Occipital lobe (tissue), 2 donors: ENCODE results near the gene PPM1M. TPM values are rescaled to one million over a fixed set of nuclear protein-coding genes. Genes with fewer than 3 reads are reported as not detected.
"Not testable (repeated sequence)": the region's sequence is repeated elsewhere in the genome, so short reads cannot be mapped to it uniquely, and the experiment has no call there.

ENCODE experiments used
- DNase-seq: peaks from one replicate; lab custom pipeline; 2025; lab: John Stamatoyannopoulos, UW
- total RNA-seq: library from RNA; depleted of rRNA; stranded (reverse); fragments of >200 nt; gene quantifications from one replicate; pipeline ENCODE4 v1.2.3, GENCODE V29; 2014

Gene PPM1M
- total RNA-seq, 1 donor from 2014 or later, result 7.0 TPM

DNA sequence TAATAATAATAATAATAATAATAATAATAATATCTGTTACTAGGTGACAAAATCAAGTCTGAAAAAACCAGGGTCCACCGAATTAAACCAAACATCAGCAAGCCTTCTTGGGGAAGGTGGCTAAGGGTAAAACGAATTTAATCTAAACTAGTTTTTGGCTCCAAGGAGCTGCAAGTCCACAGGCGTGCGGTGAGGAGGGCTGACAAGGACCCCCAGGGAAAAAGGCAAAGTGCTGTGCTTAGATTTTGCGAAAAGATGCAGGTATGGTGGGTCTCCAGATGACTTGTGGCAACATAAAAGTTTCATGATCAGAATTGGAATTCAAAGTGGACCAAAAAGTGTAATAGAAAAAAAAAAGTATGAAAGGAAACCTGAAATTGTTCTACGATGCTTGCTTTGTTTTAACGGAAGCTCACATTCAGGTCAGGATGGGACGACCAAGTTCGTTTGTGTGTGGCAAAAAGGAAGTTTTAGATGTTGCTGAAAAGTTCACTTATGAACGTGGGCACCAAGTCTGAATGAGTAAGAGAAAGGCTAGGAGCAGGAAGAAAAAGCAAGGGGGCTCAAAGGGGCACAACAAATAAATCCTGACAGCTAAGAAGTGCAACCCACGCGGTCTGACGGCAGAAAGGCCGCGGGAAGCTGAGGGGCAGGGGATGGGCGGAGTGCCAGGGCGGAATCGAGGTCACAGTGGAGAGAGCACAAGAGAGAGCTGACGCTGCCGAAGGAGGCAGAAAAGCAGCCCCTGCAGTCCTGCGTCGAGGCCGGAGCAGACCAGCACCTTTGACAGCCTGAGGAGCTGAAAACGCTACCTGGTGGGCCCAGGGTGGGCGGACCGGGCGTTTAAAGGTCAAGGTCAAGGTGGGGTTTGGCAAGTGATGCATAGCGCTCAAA lies 31.8 kb downstream of the PPM1M start:
- DNase-seq, result peak; percentile 33

DNA sequence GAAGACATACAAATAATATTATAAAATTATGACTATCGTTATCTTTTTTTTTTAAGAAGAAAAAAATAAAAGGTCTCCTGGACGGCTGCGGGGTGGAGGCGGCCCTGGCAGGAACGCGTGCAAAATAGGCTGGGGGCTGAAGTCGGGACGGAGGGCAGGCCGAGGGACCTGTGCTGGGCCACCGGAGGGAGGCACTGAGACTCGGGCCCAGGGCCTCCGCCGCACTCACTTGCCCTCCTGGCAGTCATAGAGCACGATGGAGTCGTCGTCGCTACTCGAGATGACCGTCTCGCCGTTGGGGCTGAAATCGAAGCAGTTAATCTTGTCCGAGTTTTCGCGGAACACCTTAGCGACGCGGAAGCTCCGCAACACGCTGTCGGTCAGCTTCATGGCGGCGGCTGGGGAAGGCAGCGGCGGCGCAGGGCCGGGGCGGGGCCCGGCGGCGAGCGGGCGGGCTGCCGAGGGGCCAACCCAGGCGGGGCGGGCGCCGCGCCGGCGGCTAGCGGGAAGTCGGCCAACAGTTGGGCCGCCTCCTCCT lies 32.5 kb downstream of the PPM1M start:
- DNase-seq, result peak; percentile 55

DNA sequence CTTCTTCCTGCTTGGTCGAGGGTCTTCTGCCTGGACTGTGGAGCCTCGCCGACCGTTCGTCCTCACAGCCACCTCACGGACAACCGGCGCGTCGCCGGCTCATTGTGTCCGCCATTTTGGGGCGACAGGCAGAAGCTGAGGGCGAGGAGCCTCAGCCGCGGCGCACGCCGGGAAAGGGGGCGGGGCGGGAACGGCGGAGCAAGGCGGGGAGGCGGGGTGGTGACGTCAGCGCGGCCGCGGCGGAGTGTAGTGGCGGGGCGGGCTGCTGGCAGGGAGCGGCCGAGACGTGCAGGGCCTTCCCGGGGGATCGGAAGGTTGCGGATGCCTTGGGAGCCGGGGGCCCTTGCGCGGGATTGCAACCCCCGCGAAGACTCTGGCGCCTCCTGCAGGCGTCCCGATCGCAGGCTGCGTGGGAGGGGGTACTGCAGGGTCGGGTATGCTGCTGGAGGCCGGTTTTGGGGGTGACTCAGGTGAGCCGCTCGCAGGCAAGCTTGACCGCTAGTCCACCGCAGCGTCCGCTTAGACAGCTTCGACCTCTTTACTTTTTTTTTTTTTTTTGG lies 33.0 kb downstream of the PPM1M start, which contains the start of gene WDR82:
Gene WDR82, minus strand, starts transcription at position 140 of the 560 bp plus-strand sequence. CDS start 288 bp downstream, outside the sequence.
- peak; percentile 91 for DNase-seq

DNA sequence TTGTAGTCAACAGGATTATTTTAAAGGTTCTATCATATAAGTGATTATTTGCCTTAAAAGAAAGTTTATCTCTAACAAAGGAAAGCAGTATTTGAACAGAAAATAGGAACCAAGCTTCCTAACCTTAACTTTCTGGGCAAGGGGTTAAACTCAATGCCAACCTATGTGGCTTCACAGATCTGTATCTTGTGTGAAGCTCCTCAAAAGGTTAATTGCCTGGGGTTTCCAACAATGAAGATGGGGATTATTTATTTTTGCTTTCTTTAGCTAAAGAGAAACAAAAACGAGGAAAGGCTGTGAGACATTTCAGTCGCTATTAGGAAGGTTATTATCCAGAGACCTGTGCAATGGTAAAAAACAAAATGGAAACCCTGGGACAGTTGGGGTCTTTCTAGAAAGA lies 34.0 kb downstream of the PPM1M start:
- DNase-seq, result no peak

DNA sequence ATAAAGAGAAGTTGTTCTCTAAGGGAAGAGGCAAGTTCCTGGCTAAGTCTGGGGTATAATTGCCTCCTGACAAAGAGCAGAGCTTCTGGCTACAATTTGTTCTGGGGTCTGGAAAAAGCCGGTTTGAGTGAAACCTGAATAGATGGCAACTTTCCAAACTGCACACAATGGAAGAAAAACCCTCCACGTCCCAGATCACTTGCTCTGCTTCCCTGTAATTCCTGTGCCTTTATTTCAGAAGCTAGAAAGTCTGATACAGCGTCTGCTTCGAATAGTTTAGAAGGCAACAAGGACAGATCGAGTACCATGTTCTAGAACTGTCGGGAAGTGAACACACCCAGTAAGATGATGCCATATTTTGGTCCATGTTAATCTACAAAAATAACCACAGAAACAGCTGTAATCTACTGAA lies 34.5 kb downstream of the PPM1M start:
- DNase-seq, result no peak

DNA sequence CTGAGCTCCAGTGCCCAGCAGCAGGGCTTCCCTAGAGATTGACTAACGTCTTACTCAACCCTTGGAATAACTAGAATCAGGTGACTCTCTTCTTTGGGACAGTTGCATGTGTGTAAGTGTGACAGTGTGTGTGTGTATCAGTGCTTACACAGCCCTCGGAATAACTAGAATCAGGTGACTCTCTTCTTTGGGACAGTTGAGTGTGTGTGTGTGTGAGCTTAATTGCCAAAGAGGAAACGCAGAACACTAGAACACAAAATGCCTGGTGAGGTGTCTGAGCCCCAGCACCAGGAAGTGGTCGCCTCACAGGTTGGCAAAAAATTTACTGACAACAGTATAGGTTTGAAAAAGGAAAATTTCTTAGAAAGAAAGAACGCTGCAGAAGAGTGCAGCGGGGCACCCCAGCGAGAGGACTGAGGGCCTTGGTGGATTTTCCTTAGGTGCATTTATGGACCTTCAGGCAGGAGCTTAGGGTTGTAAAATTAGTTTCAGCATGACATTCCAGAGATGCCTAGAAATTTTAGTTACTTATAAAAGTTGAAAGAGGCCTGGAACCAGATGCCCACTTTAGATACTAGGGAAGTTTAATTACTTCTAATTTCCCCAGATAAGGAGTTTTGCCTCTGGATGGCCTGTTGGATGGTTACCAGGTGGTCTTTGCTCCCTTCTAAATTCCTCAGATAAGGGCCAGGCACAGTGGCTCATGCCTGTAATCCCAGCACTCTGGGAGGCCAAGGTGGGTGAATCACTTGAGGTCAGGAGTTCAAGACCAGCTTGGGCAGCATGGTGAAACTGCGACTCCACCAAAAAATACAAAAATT lies 36.6 kb downstream of the PPM1M start:
- DNase-seq, result no peak

DNA sequence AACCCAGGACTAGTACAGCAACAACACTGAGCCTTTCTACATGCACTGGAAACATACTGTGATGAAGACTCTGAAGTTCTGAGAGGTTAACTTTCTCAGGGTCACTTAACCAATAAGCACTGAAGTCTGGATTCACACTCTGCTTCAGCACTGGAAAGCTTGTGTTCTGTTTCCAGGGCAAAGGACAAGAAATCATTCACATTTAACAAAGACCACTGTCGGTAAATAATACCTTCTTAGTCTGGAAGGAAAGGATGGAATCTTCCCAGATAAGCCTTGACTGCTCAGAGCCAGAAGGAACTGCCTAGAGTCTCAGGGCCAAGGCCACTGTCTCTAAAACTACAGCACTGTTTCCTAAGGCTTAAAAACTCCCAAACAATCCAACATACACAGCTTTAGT lies 37.7 kb downstream of the PPM1M start:
- DNase-seq, result no peak

DNA sequence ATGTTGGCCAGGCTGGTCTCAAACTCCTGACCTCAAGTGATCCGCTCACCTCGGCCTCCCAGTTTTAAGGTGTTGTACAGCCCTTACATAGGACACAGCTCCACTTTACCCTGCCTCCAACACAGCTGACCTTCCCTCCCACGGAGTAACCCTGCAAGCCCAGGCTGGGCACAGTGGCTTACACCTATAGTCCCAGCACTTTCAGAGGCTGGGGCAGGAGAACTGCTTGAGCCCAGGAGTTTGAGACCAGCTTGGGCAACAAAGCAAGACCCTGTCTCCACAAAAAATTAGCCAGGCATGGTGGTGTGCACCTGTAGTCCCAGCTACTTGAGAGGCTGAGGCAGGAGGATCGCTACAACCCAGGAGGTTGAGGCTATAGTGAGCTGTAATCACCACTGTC lies 38.5 kb downstream of the PPM1M start:
- DNase-seq, result not testable (repeated sequence)

DNA sequence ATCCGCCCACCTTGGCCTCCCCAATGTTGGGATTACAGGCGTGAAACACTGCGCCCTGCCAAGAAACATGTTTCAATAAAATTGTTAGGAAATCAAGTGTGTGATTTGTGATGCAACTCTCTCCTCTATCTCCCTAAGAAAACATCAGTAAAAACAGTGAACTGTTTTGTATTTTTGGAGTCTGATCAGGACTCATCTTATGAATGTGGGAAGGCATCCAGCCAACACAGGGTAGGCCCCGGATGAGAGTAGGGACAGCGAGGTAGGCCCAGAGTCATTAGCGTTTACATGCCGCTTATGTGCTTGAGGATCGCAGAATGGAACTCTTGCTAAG lies 41.2 kb downstream of the PPM1M start:
- DNase-seq, result no peak

DNA sequence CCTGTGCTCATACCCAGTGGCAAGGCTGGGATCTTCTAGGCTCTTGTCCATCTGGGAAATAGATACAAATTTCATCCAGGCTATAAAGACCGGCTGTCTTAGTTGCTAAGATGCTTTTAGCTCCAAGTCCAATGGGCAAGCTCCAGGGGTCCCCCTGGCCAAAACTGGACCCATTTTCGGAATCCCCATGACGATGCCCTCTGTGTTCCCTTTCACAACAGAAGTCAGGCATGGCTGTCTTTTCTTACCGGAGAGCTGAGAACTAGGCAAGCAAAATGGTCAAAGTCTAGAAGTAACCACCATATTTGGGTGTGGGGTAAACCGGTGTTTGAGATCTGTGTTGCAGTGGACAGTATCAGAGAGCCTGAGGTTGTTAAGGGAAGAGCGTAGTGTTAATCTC lies 43.1 kb downstream of the PPM1M start:
- no peak for DNase-seq

DNA sequence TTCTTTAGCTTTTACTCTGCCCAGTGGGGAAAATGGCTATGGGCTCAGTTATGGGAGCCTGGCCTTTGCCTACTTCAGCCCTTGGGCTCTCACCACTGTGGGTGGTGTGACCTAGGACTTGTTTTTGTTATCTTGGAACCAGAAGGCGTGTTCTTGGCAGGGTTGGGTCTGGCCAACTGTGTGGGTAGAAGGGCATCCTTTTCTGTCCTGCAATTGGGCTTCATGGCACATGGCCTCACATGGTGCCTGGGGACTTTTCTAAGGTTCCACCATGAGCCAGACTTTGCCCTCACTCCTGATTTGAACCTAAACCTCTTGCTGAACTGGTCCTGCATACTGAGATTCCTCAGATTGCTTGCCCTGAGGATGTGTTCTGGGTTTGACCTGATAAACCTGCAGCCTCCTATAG lies 43.8 kb downstream of the PPM1M start:
- DNase-seq, result no peak

DNA sequence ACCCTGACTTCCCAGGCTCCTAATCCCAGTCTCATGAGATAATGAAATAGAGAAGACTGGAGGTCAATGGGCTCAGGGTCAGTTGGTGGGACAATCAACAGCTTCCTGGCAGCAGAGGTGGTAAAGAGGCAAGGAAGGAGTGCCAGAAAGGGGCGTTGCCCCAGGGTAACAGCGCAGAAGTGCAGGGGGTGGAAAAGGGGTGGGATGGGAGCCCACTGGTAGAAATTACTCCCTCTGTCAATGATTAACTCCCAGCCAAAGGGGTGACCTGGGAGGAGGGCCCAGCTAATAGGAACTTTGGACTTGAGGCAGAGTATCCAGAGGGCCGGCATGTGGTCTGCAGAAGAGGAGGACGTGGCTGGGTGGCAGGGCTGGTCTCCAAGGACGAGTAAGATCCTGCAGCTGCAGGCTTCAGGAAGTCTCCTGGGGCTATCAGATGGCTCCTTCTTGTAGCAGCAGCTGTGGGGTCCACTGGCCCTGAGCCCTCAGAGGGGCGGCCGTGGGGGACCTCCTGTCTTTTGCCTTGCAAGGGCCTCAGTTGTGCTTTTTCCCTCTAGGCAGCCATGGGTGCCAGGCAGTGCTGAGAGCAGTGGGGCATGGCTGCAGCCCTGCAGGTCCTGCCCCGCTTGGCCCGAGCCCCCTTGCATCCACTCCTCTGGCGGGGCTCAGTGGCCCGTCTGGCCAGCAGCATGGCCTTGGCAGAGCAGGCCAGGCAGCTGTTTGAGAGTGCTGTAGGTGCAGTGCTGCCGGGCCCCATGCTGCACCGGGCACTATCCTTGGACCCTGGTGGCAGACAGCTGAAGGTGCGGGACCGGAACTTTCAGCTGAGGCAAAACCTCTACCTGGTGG lies 44.4 kb downstream of the PPM1M start:
- no peak for DNase-seq

DNA sequence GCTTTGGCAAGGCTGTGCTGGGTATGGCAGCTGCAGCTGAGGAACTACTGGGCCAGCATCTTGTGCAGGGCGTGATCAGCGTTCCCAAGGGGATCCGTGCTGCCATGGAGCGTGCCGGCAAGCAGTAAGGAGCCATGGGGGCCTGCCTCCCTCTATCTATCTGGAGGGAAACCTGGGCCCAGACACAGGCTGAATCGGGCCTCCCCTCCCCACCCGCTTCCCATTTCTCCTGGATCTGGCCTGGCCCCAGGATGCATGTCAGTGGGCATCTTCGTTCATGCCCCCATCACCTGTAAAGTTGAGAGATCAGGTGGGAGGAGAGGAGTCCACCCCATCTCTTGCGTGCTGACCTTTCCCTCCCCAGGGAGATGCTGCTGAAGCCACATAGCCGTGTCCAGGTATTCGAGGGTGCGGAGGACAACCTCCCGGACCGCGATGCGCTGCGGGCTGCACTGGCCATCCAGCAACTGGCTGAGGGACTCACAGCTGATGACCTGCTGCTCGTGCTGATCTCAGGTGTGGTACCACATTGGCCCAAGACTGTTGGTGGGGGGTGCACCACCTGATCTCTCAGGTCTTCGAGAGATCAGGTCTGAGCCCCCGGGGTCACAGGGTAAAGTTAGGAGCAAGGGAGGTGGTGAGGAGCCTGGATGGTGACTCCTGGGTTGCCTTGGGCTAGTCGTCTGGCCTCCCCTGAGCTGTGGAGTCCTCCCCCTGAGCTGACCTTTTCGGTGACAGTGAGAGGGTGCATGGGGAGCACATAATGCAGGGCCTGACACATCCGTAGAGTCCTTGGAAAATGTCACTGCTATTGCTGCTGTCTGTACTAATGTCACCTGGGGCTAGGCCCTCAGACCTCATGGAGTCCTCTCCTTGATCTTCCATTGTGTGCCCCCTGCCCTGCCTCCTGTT lies 45.3 kb downstream of the PPM1M start:
- no peak for DNase-seq

DNA sequence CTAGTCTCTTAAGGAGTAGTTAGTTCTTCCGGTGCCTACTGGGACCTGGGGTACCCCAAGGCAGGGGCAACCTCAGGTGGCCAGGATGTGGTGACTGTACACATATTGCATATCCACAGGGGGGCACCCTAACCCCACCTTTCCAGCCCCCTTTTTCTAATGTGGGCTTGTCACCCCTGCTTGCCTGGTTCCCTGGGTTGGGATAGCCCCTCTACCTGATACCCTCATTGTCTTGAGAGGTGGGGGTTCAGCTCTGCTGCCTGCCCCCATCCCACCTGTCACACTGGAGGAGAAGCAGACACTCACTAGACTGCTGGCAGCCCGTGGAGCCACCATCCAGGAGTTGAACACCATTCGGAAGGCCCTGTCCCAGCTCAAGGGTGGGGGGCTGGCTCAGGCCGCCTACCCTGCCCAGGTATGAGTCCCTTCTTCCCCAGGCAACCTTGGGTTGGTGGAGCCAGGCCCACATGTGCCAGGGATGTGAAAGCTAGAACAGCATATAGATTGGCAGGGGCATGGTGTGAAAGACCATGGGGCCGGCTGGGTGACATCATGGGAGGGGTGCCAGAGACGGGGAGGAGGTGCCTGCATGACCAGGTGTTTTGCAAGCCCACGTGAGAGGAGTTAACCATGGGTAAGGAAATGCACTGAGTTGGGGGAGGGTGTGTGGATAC lies 46.1 kb downstream of the PPM1M start:
- DNase-seq, result no peak

DNA sequence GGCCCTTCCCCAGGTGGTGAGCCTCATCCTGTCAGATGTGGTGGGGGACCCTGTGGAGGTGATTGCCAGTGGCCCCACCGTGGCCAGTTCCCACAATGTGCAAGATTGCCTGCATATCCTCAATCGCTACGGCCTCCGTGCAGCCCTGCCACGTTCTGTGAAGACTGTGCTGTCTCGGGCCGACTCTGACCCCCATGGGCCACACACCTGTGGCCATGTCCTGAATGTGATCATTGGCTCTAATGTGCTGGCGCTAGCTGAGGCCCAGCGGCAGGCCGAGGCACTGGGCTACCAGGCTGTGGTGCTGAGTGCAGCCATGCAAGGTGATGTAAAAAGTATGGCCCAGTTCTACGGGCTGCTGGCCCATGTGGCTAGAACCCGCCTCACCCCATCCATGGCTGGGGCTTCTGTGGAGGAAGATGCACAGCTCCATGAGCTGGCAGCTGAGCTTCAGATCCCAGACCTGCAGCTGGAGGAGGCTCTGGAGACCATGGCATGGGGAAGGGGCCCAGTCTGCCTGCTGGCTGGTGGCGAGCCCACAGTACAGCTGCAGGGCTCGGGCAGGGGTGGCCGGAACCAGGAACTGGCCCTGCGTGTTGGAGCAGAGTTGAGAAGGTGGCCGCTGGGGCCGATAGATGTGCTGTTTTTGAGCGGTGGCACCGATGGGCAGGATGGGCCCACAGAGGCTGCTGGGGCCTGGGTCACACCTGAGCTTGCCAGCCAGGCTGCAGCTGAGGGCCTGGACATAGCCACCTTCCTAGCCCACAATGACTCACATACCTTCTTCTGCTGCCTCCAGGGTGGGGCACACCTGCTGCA lies 46.9 kb downstream of the PPM1M start:
- DNase-seq, result no peak

DNA sequence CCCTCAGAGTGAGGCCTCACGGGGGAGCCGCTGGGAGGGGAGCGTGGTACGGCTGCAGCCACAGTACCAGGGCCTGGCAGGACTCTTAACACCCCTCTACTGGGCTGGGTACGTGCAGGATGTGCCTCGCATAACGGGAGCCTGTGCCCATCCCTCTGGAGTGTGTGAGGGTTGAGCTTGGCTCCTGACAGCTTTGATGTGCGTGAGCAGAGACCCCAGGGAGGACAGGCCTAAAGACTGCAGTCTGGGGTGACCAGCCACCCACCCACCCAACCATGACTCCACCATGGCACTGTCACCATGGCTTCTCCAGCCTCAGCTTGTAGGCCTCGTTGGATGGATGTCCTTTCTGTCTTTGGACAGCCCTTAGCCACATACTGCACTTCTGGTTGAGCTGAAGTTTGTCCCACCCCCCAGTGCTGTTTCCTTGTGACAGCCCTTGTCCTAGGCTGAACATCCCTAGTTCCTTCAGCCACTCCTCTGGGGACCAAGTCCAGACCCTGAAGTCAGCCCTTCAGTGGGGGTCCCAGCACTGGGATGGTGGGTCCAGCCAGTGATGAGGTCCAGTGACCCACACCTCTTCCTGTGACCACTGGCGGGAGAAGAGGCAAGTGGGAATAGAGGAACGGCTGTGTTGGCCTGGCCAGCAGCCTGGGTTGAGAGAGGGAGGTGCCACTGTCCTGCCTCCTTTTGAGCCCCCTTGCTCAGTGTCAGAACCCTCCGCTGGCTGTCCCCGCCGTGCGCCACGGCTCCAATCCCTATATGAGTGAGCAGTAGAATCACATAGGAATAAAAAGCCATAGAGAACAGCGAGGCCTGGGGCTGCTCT lies 48.1 kb downstream of the PPM1M start:
- DNase-seq, result no peak

DNA sequence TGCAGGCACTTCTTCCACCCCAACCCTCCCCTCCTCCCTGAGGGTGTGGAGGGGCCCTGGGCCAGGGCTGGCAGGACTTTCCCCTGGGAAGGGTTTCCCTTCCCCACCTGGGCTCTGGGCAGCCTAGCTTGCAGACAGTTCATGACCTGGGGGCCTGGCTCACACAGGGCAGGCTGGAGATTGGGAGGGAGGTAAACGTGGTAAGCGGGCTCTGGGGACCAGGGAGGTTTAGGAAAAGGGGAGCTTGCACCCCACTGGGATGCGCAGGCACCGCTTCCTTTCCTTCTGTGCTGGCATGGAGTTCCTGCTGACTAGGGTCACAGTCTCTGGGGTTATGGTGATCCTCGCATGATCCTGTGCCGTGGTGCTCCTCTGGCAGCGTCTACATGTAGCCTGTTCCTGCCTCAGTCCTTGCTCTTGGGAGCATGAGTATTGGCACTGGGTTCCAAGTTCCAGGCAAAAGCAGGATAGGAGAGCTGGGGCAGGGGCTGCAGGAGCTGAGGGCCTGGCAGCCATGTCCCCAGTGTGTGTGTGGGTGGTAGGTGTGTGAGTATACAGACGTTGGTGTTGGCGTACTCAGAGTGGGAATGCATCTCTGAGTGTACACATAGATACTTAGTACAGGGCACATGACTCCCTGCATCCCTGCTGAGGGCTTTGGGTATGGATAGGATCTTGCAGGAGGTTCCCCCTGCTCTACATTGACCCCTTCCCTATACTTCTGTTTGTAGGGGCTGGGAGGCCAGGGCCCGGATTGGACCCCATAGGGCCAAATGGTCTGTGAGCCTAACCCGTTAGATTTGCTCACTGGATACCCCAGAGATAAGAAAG lies 49.0 kb downstream of the PPM1M start:
- no peak for DNase-seq
